ENCODE measurements around the gene MXD1. TPM values are rescaled to one million over a fixed set of nuclear protein-coding genes. Genes with fewer than 3 reads are reported as not detected.

The MXD1 gene
- total and polyA plus RNA-seq, 9 of the 15 experiments (the other 6 are each of a cell fraction or from before 2014, with no cell fraction given) = 6.7 to 35.9 (median 11.0) TPM

DNA sequence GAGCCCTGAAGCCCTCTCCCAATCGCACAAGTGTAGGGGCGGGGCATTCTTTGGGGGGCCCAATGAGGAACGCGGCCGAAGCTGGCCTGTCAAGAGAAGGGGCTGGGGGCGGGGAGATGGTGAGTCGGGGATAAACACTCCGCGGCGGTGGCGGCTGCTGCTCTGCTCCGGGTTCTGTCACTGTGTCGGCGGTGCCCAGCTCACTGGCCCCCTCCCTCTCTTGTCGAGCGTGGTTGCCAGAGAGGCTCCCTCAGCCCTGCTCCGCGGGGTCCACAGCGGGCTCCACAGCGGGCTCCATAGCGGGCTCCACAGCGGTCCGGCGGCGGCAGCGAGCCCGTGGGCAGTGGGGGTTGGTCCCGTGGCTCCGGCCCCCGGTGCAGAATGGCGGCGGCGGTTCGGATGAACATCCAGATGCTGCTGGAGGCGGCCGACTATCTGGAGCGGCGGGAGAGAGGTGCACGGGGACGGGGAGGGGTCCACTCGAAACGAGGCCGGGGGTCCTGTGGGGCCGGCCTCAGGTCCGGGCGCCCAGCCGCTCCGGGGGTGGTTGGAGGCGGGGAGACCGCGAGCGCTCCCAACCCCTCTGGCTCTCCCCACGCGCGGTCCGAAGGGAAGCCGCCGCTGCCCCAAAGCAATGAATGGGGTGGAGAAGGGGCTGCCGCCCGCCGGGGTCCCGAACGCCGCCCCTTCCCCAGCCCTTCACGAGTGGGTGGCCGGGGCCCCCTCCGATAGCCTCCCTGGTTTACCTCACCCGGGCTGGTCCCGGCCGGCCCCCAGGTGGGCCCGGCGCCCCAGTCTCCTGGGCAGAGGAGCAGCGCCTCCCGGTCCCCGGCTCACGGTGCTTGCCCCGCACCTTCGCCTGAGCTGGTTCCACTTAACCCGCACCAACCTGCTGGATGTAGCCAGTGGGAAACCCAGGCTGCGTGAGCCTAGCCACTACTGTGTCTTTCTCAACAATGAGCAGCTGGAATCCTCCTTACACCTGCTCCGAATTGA, at the start of gene MXD1 (continued):
- TF ChIP-seq ZBED1 (IDR thresholded peaks at IDR 0.05) = 0 out of 2 replicates have a peak, but pooled peaks have one; percentile 56
- peak; percentile 51; the same call in 1 of the 2 replicates for TF ChIP-seq ZNF431 (CRISPR knock-in tag; IDR thresholded peaks at IDR 0.05)
- TF ChIP-seq, protein P1, sequence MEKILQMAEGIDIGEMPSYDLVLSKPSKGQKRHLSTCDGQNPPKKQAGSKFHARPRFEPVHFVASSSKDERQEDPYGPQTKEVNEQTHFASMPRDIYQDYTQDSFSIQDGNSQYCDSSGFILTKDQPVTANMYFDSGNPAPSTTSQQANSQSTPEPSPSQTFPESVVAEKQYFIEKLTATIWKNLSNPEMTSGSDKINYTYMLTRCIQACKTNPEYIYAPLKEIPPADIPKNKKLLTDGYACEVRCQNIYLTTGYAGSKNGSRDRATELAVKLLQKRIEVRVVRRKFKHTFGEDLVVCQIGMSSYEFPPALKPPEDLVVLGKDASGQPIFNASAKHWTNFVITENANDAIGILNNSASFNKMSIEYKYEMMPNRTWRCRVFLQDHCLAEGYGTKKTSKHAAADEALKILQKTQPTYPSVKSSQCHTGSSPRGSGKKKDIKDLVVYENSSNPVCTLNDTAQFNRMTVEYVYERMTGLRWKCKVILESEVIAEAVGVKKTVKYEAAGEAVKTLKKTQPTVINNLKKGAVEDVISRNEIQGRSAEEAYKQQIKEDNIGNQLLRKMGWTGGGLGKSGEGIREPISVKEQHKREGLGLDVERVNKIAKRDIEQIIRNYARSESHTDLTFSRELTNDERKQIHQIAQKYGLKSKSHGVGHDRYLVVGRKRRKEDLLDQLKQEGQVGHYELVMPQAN (IDR thresholded peaks at IDR 0.05; ENCODE audit: borderline replicate concordance) = peak; percentile 84; the same call in 1 of the 2 replicates
- no peak for TF ChIP-seq NCOA6 (IDR thresholded peaks at IDR 0.05)
- TF ChIP-seq NR3C1 (CRISPR knock-in tag; IDR thresholded peaks at IDR 0.05) = peak; percentile 88
- TF ChIP-seq, protein P2, sequence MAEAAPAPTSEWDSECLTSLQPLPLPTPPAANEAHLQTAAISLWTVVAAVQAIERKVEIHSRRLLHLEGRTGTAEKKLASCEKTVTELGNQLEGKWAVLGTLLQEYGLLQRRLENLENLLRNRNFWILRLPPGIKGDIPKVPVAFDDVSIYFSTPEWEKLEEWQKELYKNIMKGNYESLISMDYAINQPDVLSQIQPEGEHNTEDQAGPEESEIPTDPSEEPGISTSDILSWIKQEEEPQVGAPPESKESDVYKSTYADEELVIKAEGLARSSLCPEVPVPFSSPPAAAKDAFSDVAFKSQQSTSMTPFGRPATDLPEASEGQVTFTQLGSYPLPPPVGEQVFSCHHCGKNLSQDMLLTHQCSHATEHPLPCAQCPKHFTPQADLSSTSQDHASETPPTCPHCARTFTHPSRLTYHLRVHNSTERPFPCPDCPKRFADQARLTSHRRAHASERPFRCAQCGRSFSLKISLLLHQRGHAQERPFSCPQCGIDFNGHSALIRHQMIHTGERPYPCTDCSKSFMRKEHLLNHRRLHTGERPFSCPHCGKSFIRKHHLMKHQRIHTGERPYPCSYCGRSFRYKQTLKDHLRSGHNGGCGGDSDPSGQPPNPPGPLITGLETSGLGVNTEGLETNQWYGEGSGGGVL (CRISPR knock-in tag; IDR thresholded peaks at IDR 0.05) = no peak
- TF ChIP-seq ZBTB33 (CRISPR knock-in tag; IDR thresholded peaks at IDR 0.05) = 0 out of 2 replicates have a peak, but pooled peaks have one; percentile 35
- peak; percentile 96 for TF ChIP-seq TBP (optimal IDR thresholded peaks at IDR 0.05; ENCODE audit: low read depth, low read length)
- TF ChIP-seq ZNF780A (CRISPR knock-in tag; IDR thresholded peaks at IDR 0.05) = no peak
- TF ChIP-seq, protein P3, sequence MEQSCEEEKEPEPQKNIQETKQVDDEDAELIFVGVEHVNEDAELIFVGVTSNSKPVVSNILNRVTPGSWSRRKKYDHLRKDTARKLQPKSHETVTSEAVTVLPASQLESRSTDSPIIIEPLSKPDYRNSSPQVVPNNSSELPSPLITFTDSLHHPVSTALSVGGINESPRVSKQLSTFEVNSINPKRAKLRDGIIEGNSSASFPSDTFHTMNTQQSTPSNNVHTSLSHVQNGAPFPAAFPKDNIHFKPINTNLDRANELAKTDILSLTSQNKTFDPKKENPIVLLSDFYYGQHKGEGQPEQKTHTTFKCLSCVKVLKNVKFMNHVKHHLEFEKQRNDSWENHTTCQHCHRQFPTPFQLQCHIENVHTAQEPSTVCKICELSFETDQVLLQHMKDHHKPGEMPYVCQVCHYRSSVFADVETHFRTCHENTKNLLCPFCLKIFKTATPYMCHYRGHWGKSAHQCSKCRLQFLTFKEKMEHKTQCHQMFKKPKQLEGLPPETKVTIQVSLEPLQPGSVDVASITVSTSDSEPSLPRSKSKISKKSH (CRISPR knock-in tag; IDR thresholded peaks at IDR 0.05) = no peak
- peak; percentile 36; the same call in 1 of the 2 replicates for TF ChIP-seq TGIF2 (CRISPR knock-in tag; IDR thresholded peaks at IDR 0.05)
- peak; percentile 12 to 73; a peak in 3 of 4 replicates for TF ChIP-seq MAZ (CRISPR knock-in tag; conservative IDR thresholded peaks at IDR 0.05 in 1 of 2, IDR thresholded peaks at IDR 0.05 in 1 of 2)
- no peak for TF ChIP-seq ZNF76 (CRISPR knock-in tag; IDR thresholded peaks at IDR 0.05; ENCODE audit: borderline replicate concordance)
- no peak for TF ChIP-seq ZNF140 (CRISPR knock-in tag; IDR thresholded peaks at IDR 0.05)
- no peak for TF ChIP-seq KAT2B (IDR thresholded peaks at IDR 0.05; ENCODE audit: low read depth, low read length)
- TF ChIP-seq BRCA1 (IDR thresholded peaks at IDR 0.05) = no peak
- no peak for TF ChIP-seq BRCA1 (CRISPR knock-in tag; IDR thresholded peaks at IDR 0.05)
- TF ChIP-seq, protein P4, sequence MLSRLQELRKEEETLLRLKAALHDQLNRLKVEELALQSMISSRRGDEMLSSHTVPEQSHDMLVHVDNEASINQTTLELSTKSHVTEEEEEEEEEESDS (CRISPR knock-in tag; IDR thresholded peaks at IDR 0.05) = no peak

Data from K562 (cell line).